ENCODE results near the gene IMMP2L.

The IMMP2L gene

DNA sequence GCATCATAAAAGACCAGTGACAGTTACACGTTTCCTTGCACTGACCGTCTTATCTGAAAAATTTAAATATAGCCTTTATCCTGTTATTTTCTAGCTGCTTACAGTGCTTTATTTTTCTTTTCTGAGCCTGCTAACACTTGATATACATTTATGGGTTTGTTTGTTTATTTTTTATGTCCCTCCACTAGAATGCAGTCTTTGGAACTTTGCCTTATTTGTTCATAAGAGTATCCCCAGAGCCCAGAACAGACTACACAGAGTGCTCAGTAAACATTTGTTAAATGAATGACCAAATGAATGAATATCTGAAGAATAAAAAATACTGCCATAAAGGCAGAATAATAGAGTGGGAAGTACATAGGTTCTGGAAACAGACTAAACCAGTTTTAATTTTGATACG lies 673.7 kb downstream of the IMMP2L start:
- DNase-seq: no peak

DNA sequence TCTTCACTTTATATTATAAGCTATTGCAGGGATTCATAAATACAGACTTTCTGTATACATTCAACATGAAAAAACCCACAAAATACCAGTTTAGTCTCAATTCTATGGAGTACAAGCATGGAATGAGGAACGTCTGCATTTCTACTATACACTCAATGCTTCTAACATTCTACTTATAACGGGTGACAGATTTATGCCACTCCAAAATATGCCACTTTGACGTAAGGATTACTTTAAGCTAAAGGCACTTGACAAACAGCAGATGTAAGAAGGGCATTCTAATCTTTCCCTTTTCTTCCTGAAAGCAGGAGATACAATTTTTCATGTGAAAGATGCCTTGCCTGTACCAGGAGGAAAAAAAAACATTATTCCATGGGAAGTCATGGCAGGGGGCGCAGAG lies 676.8 kb downstream of the IMMP2L start:
- no peak for DNase-seq

DNA sequence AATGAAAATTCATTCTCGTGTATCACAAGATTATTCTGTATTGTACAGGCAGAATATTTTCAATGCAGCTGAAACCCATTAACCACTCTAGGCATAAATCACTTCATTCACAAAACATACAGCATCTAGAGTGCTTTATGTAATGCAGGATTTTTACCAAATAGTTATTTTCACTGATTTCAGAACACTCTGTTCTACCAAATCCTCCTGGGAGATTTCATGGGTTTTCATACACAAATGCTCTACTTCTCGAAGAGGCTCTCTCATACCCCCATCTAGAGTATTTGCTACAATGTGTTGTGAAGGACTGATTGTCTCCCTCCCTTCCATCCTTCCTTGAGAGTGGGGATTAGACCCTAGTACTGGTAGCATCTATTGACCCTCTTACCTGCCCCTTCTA lies 680.6 kb downstream of the IMMP2L start:
- no peak for DNase-seq

DNA sequence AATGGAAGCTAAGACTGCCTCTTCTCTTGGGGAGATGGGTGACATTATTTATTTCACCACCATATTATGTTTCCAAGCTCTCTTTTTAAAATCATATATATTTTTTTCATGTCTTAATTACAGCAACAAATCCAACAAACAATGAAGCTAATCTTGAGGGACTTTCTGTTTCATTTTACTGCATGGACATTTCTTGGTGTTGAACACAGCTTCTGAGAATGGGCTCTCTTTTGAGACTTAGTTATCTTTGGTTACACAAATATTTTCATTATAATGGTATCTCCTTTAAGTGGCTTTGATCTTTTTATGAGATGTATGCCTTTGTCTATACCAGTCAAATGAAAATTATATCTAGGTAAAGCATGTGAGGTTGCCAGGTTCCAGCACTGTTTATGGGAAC lies 681.3 kb downstream of the IMMP2L start:
- DNase-seq: no peak

DNA sequence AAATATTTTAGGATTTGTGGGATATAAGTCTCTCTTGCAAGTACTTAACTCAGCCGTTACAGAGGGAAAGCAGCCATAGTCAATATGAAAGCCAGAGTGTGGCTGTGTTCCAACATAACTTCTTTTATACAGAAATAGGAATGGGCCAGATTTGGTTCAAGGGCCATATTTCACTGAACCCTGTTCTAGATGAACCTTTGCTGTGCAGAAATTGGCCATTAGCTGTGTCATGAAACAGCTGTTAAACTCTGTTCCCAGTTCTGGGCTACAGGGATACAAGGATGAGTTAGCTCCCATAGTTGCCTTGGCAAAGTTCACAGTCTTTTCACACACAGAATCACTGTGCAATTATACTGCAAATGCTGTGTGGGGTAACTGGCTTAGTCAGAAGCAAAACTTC lies 685.3 kb downstream of the IMMP2L start:
- no peak for DNase-seq

DNA sequence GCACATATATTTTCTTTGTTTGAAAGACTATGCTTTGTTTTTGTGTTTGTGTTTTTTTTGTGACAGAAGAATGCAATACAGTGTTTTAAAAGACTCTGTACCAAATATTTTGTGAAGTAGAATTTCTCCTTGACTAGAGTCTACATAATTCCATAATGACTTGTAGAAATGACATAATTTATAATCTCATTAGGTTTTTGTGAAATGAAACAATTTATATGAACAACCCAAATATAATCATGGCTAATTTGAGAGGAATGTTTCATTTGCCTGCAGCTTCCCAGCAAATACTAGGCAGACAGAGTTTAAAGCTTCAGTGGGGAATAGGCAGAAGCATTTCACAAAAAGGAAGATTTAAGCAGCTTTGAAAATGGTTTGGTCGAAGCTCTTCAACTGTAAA lies 686.9 kb downstream of the IMMP2L start:
- DNase-seq: no peak

DNA sequence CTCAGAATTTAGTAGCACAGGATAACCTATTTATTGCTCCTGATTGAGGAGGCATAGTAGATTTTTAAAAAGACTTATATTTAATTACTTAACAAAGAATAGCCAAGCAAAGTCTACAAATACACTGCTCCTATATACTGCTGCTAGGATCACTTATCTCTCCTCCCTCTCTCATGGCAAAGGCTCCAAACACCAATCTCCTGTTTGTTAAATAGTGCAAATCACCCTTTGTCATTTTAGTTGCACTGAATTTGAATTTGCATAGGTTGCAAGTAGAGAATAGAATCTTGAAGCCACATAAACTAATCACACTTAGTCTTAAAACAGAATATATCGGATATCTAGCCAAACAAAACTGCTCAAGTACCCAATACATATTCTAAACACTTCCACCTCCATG lies 690.4 kb downstream of the IMMP2L start:
- no peak for DNase-seq

DNA sequence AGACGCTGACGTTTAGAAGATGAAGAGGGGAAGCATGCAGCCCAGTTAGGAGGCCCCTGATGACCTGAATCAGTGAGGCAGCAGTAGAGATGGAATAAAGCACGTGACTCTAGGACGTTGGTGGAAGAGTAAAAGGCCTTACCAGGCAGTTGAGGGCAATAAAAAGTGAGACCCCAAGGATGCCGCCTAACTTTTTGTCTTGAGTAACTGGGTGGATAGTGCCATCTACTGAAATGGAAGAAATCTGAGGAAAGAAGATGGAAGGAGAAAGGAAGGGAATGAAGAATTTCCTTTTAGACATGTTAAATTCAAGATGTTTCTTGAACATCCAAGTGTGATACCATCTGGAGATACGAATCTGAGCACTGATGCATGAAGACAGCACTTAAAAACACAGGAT lies 691.4 kb downstream of the IMMP2L start:
- DNase-seq: no peak

DNA sequence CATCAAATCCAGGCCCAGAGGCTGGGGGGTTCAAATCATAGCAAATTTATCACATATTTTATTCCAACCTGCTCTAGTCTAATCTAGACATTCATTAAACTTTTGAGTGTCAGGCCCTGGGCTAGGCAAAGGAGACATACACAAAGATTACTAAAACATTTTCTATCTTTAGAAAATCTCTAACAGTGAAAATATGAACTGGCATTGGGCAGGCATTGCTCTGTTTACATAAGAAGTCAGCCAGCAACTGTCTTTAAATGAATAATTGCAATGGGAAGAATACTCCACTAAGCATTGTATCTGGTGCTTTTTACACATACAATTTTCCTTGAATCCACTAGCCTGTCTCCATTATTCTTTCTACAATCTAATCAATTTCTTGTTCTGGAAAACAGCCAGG lies 693.8 kb downstream of the IMMP2L start:
- DNase-seq: no peak

DNA sequence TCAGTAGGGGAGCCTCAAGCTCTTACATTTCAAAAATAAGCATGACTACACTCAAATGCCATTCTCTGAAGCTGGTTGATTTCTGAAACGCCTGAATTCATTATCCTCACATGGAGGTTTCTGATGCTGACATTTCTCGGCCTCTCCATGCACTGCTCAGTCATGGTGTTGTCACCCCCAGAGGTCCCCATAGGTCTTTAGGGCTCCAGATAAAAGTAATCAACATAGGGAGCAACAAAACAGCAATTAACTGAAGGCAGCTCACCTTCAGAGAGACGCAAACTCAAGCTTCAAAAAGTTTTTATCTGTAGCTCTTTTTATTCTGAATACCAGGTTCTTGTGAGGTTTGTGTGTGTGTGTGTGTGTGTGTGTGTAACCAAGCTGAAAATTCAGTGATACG lies 694.5 kb downstream of the IMMP2L start:
- DNase-seq: no peak

DNA sequence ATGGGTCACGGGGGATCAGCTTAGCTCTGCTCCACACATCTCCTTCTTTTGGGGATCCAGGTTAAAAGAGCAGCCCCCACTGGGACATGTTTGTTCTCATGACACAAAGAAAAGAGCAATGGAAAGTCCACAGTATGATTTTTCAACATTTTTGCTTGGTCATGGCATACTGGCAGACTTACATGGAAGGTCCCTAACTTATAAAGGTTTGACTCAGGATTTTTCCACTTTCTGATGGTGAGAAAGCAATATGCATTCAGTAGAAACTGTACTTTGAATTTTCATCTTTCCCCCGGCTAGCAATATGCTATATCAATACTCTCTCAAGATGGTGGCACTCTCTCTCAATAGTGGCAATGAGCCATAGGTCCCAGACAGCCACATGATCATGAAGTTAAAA lies 699.0 kb downstream of the IMMP2L start:
- no peak for DNase-seq

DNA sequence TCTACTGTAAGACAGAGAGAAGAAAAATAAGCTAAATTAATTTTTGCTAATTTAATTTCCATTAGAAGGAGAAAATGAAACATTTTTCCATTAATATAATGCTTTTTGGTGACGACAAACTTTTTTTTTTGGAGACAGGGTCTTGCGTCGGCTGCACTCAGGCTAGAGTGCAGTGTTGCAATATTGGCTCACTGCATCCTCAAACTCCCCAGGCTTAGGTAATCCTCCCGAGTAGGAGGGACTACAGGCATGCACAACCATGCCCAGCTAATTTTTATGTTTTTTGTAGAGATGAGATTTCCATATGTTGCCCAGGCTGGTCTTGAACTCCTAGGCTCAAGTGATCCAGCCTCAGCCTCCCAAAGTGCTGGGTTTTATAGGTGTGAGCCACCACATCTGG lies 701.1 kb downstream of the IMMP2L start:
- no peak for DNase-seq

DNA sequence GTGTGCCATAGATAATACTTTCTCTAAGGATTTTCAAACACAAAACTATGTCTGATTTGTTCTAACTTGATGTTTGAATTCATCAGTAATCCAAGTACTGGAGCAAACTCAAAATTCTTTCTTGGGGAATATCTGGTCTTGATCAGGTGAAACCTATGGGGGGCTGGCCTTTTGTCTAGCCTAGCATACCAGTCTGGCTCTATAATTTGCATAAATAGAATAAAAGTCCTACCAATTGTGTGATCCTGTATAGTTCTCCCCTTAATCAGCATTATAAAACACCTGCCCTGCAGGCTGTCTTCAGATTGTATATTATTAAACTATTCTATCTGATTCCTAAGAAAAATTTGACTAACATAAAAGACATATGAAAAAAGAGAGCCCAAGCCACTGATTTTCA lies 705.2 kb downstream of the IMMP2L start:
- no peak for DNase-seq

DNA sequence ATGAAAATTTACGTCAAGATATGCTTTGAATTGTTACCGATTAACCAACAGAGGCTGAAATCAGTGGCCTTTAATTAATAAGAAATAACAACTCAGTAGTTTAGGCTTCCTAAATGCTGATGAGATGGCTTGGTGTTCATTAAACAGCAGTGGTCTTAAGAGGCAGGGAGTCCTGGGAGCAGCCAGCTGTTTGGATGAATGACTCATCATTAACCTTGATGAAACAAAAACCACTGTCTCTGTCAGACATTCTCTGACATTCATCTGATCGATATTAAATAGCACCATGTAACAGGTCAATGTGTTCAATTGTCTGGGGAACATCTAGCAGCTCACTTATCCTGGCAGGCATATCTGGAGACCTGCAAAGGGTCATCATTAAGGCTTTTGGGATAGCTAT lies 705.6 kb downstream of the IMMP2L start:
- DNase-seq: no peak

DNA sequence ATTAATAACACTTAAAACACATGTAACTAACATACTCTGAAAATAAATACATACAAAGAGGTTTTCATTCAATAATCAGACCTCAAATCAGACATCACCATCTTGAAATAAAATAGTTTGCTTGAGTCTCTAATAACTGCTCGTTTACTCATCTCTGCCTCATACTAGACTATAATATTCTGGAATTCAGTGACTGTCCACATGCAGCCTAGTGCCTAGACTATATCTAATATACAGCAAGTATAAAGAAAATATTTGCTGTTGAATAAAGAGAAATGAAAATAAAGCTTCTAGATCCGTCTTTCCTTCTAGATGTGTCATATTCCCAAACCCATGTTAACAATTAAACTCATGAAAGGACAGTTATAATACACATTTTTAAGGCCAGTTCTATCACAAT lies 707.6 kb downstream of the IMMP2L start:
- DNase-seq: peak; percentile 15

DNA sequence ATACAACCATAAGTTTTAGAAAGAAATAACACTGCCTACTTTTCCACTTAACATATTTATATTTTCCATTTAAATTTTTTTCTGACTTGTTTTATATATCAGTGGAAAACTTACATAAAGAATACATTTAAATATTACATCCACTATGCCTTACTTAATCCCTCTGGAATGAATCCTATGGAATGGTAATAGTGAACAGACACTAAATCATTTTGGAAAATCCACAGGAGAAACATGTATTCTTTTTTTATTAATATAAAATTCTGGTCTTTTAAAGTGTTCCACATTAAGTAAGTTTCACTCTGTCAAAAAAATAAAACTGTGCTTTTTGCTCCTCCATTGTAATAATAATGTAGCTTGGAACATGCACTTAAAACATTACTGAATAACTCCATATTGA lies 708.1 kb downstream of the IMMP2L start:
- DNase-seq: no peak

DNA sequence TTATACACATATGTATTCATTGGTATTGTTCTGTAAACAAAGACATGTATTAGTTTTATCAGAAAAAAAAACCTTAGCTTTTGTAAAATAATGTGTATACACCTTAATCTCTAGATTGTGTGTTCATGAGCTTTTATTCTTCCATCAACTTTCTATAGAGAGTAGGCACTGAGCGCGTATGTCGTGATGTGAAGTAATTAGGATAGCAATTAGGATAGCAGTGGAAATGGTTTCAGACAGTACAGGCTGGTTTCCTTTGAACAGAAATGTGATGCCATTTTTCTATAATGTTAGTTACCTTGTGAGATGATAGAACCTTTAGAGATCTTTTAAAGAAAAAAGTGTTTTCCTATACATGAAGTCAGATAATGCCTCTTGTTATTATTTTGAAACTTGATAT lies 709.0 kb downstream of the IMMP2L start:
- DNase-seq: no peak

DNA sequence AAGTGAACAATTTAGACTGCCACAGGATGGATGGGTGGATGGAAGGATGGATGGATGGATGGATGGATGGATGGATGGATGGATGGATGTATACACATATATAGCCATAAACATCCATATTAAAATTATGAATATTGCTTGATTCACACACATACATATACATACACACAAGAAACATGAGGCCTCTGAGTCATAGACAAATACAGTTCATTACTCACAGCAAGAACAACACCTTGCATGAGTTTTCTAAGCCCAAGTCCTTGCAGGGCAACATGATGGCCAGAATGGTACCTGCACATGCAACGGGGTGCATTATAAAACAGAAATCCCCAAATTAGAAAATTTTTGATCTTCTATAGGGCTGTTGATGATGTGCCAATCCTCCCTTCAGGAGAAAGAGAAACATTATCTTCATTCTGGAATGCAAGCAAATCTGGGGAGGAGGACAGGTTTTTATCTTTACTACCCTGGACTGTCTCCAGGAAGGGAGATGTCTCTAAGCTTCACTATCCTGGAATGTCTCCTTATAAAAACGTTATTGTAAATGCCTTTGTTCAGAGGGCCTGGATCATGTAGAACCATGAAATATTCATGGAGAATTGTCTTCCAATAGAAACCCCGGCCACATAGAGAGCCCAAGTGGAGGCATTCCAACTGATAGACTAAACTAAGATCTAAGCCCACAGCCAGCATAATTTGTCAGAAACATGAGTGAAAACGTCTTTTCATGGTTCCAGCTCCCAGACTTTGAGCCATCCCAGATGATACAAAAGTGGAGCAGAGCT lies 709.9 kb downstream of the IMMP2L start:
- peak; percentile 12 for DNase-seq

DNA sequence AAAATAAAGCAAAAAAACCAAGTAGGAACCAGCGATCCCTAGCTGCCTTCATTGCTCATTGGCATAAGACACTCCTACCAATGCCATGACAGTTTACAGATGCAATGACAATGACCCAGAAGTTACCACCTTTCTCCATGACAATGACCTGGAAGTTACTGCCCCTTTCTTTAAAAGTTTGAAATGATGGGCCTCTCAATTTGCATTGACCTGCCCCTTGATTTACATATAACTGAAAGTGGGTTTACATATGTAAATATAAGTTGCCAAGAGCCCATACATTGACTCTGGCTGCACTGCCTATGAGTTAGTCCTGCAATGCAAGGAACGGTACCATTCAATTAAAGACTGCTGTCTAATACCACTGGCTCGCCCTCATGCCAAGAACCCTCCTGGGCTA lies 712.1 kb downstream of the IMMP2L start:
- no peak for DNase-seq

DNA sequence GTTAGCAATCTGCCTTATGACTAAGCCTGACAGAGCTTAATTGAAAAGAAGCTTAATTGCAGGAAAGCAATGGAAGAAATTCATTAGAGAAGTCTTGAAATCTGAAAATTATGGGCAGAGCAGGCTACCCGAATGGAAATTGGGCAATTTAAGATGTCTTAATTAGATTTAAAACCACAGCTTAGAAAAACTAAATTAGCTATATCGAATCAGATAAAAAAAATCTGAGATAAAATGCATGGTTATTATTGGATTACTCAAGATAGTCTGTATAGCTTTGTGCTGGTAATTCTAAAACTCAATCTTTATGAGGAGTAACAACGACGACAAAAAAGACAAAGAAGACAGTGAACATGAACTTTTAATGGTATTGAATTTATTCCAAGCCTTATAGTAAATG lies 719.5 kb downstream of the IMMP2L start:
- DNase-seq: no peak

DNA sequence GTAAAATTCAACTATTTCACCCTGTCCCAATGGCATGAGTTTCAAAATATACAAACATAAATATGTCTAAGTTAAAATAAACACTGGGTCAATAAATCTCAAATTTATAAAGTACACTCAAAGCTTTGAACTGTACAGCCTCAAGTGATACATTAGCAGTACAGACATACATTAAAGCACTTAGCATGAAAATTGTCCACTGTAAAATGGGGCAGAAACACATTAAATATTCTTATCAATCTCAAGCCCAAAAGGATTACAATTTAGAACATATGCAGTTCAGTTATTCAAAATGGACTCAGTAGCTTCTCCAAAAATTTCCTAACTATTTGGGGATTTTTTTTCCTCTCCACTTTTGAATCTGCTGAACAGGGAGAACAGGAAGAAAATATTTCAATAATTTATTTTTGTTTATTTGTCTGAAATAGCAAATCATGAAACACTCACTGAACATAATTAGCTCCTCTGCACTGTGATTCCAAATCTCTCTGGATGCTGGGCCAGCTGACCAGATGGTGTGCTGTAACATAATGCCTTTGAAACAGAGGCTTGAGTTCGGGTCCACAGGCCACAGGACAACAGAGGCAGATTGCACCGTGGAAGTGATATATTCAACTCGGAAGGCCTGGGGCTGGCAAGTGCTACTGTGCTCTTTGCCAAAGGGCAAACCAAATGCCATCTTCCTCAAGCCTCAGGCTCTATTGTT lies 720.3 kb downstream of the IMMP2L start:
- DNase-seq: no peak

DNA sequence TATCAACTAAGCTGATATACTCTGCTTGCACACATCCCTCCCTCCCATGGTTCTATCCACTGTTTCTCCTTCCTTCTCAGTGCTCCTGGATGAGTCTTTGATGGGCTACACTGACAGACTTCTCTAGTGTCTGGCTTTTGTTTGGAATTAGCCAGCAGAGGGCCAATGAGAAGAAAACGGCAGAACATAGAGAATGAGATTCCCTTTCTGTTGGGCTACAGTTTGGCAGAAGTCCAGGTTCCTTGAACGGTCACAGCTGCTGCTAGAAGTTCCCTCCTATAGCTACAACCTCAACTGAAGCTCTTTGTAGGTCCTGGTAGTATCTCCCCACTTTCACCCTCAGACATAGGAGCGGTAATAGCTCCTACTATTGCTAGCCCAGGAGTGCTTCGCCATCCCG lies 722.4 kb downstream of the IMMP2L start:
- peak; percentile 13 for DNase-seq

DNA sequence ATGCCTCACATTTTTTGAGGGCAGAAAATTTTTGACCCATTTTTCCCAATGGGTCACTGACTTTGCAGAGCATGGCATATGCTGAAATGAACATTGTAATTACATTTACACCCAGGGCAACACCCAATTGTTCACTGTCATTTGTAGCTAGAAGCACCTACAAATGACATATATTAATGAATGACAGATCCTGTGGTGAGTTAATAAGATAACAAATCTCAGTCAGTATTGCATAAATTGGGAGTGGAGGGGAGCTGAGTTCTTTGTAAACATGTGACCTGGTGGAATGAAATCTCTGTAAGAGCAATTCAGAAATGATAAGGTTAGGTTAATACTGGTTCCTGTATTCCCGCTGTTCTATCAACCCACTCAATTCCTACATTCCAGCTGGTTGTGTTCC lies 726.4 kb downstream of the IMMP2L start:
- DNase-seq: no peak

DNA sequence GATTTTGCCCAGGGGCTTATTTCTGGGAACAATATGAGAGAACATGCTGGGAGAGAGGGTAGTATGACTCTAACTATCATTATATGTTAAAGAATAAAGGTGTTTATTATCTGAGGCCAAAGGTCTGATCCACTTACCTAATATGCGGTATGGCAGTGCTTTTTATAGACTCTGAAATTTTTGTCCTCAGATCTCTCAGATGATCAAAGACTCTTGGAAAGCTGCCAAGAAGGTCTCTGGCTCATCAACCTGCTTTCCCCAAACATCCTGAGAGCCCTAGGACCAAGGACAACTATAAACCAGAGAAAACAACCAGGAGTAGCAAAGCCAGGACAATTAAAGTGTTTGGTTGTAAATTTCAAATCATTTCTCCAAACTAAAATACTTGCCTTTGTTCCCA lies 727.1 kb downstream of the IMMP2L start:
- no peak for DNase-seq

DNA sequence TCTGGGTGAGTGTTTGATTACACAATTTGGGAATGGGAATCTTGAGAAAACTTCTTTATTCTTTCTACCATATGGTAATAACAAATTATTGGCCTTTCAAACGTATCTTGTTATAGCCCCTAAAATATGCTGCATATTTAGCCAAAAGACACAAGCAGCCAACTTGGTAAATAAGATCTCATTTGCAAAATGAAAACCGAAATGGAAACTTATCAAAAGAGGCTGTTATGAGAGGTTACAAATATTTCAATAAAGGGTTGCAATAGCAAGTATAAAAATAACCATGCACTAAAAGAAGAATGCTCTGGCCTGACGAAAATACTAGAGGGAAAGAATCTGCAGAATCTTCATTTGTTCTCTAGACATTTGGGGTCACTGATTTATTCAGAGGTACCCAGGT lies 730.9 kb downstream of the IMMP2L start:
- no peak for DNase-seq

Measured in EL (cell line).